H9 (cell line): Measurements from ENCODE around the gene EPS8L3. TPM values are rescaled to one million over a fixed set of nuclear protein-coding genes. Genes with fewer than 3 reads are reported as not detected.

Source experiments
- DNase-seq: peaks from one replicate; pipeline ENCODE4 v3.0.0-alpha.2; 2017
- H2AFZ ChIP-seq: one replicate; pipeline ENCODE4 v1.6.1; 2013; ENCODE audit warnings: mild to moderate bottlenecking, low read length, control low read depth, moderate library complexity
- H2AK5ac ChIP-seq: 2 replicates; pipeline ENCODE4 v1.6.1; 2013; ENCODE audit warnings: low read length, control low read depth, mixed read lengths; ENCODE audit not compliant: insufficient read length
- H2BK120ac ChIP-seq: one replicate; pipeline ENCODE4 v1.6.1; 2013; ENCODE audit warnings: low read depth, mild to moderate bottlenecking, low read length, control low read depth, inconsistent platforms; ENCODE audit not compliant: poor library complexity, severe bottlenecking
- H2BK12ac ChIP-seq: 2 replicates; pipeline ENCODE4 v1.6.1; 2013; ENCODE audit warnings: low read length, control low read depth, mixed read lengths, low read depth; ENCODE audit not compliant: insufficient read length
- H2BK15ac ChIP-seq: 2 replicates; pipeline ENCODE4 v1.6.1; 2013; ENCODE audit warnings: low read depth, low read length, control low read depth
- H2BK20ac ChIP-seq: one replicate; pipeline ENCODE4 v1.6.1; 2013; ENCODE audit warnings: low read depth, mild to moderate bottlenecking, low read length, control low read depth, inconsistent platforms; ENCODE audit not compliant: poor library complexity, severe bottlenecking
- H2BK5ac ChIP-seq: 2 replicates; pipeline ENCODE4 v1.6.1; 2013; ENCODE audit warnings: low read length, control low read depth, mixed read lengths; ENCODE audit not compliant: insufficient read length
- H3K14ac ChIP-seq: 2 replicates; pipeline ENCODE4 v1.6.1; 2013; ENCODE audit warnings: low read length, control low read depth; ENCODE audit not compliant: insufficient read depth
- H3K18ac ChIP-seq: 2 replicates; pipeline ENCODE4 v1.6.1; 2013; ENCODE audit warnings: low read depth, mild to moderate bottlenecking, mixed read lengths, low read length, control low read depth; ENCODE audit not compliant: insufficient read length
- H3K23ac ChIP-seq: 2 replicates; pipeline ENCODE4 v1.6.1; 2013; ENCODE audit warnings: low read length, control low read depth, mixed read lengths, low read depth; ENCODE audit not compliant: insufficient read length
- H3K23me2 ChIP-seq: 2 replicates; pipeline ENCODE4 v1.6.1; 2013; ENCODE audit warnings: low read depth, mild to moderate bottlenecking, mixed read lengths, low read length, control low read depth; ENCODE audit not compliant: insufficient read length, poor library complexity, severe bottlenecking
- H3K27ac ChIP-seq: 2 replicates; pipeline ENCODE4 v1.5.1; 2013; ENCODE audit warnings: low read length, control low read depth, mixed read lengths, low read depth; ENCODE audit not compliant: insufficient read length
- H3K27me3 ChIP-seq: 2 replicates; pipeline ENCODE4 v1.6.1; 2013; ENCODE audit warnings: low read length, control low read depth, inconsistent platforms; ENCODE audit not compliant: insufficient read depth
- H3K4ac ChIP-seq: 2 replicates; pipeline ENCODE4 v1.6.1; 2013; ENCODE audit warnings: low read depth, mild to moderate bottlenecking, control low read depth, inconsistent platforms, low read length, moderate library complexity
- H3K4me1 ChIP-seq: 2 replicates; pipeline ENCODE4 v1.6.1; 2013; ENCODE audit warnings: low read length, control low read depth, inconsistent platforms; ENCODE audit not compliant: insufficient read depth
- H3K4me2 ChIP-seq: 2 replicates; pipeline ENCODE4 v1.6.1; 2013; ENCODE audit warnings: low read length, control low read depth, mixed read lengths; ENCODE audit not compliant: insufficient read length, insufficient read depth
- H3K56ac ChIP-seq: 2 replicates; pipeline ENCODE4 v1.6.1; 2013; ENCODE audit warnings: low read depth, mild to moderate bottlenecking, mixed read lengths, low read length, control low read depth; ENCODE audit not compliant: insufficient read length
- H3K79me1 ChIP-seq: 2 replicates; pipeline ENCODE4 v1.6.1; 2013; ENCODE audit warnings: low read depth, mild to moderate bottlenecking, moderate library complexity, low read length, control low read depth, inconsistent platforms; ENCODE audit not compliant: insufficient read depth, poor library complexity, severe bottlenecking
- H3K79me2 ChIP-seq: 2 replicates; pipeline ENCODE4 v1.6.1; 2013; ENCODE audit warnings: low read length, control low read depth, inconsistent platforms; ENCODE audit not compliant: insufficient read depth
- H3K9ac ChIP-seq: 2 replicates; pipeline ENCODE4 v1.6.1; 2013; ENCODE audit warnings: low read length, control low read depth, mixed read lengths; ENCODE audit not compliant: insufficient read length; ENCODE audit errors: extremely low read depth
- H3K9me3 ChIP-seq: one replicate; pipeline ENCODE4 v1.6.1; 2013; ENCODE audit warnings: low read depth, low read length, inconsistent platforms; ENCODE audit not compliant: control insufficient read depth
- H3T11ph ChIP-seq: one replicate; pipeline ENCODE4 v1.6.1; 2013; ENCODE audit warnings: mild to moderate bottlenecking, low read length, control low read depth, inconsistent platforms
- H4K20me1 ChIP-seq: one replicate; pipeline ENCODE4 v1.6.1; 2013; ENCODE audit not compliant: control insufficient read depth, insufficient read length, insufficient read depth
- H4K5ac ChIP-seq: 2 replicates; pipeline ENCODE4 v1.6.1; 2013; ENCODE audit warnings: low read depth, mild to moderate bottlenecking, mixed read lengths, low read length, control low read depth; ENCODE audit not compliant: insufficient read length
- H4K8ac ChIP-seq: replicated peaks from 2 replicates; pipeline ENCODE4 v1.6.1; 2013; ENCODE audit warnings: low read length, control low read depth, mixed read lengths, low read depth; ENCODE audit not compliant: insufficient read length
- H4K91ac ChIP-seq: 2 replicates; pipeline ENCODE4 v1.6.1; 2013; ENCODE audit warnings: low read depth, mild to moderate bottlenecking, moderate library complexity, mixed read lengths, low read length, control low read depth; ENCODE audit not compliant: insufficient read length
- H3K27ac Mint-ChIP-seq, 3 experiments: 2 replicates in 2 of 3; 3 replicates in 1 of 3; pipeline ENCODE4 v1.8.0; 2020 to 2021; ENCODE audit warnings: mixed read lengths in 3 of 3, mild to moderate bottlenecking in 1 of 3, moderate library complexity in 1 of 3
- H3K27me3 Mint-ChIP-seq: 2 replicates; pipeline ENCODE4 v1.8.0; 2021; ENCODE audit warnings: low read depth, mild to moderate bottlenecking, moderate library complexity, mixed read lengths
- H3K36me3 Mint-ChIP-seq, 3 experiments: 2 replicates in 2 of 3; 3 replicates in 1 of 3; pipeline ENCODE4 v1.8.0; 2020 to 2021; ENCODE audit warnings: low read depth in 3 of 3, mixed read lengths in 3 of 3; ENCODE audit not compliant: insufficient read depth in 1 of 3
- H3K4me1 Mint-ChIP-seq, 2 experiments: 2 replicates each; pipeline ENCODE4 v1.8.0; 2020; ENCODE audit warnings: mixed read lengths in 2 of 2
- H3K4me3 Mint-ChIP-seq, 2 experiments: 2 replicates in 1 of 2; 3 replicates in 1 of 2; pipeline ENCODE4 v1.8.0; 2020 to 2021; ENCODE audit warnings: mild to moderate bottlenecking in 2 of 2, mixed read lengths in 2 of 2, moderate library complexity in 1 of 2
- H3K9me3 Mint-ChIP-seq, 2 experiments: 2 replicates in 1 of 2; 3 replicates in 1 of 2; pipeline ENCODE4 v1.8.0; 2020; ENCODE audit warnings: mild to moderate bottlenecking in 2 of 2, mixed read lengths in 2 of 2, moderate library complexity in 1 of 2
- WGBS: extraction: QIAGEN DNeasy Blood & Tissue Kit; methylation state at CpG from one replicate; pipeline ENCODE4 v1.1.7; 2013; ENCODE audit warnings: missing lambda C conversion rate, low lambda C conversion rate, mixed read lengths; ENCODE audit not compliant: insufficient read length; ENCODE audit errors: extremely low coverage; 5-methylcytosine and 5-hydroxymethylcytosine counted together
- total RNA-seq: library from RNA; stranded (reverse); gene quantifications from 2 replicates; pipeline ENCODE4 v1.2.1, GENCODE V29; 2021
- TF ChIP-seq, protein P1 (sequence below): fragments of 200-600 bp; sonication (generic); conservative IDR thresholded peaks from 3 replicates; pipeline ENCODE4 v1.8.0; 2021; ENCODE audit warnings: antibody characterized with exemption, mild to moderate bottlenecking

The EPS8L3 gene
- total RNA-seq, 1 experiment from 2014 or later = not detected

DNA sequence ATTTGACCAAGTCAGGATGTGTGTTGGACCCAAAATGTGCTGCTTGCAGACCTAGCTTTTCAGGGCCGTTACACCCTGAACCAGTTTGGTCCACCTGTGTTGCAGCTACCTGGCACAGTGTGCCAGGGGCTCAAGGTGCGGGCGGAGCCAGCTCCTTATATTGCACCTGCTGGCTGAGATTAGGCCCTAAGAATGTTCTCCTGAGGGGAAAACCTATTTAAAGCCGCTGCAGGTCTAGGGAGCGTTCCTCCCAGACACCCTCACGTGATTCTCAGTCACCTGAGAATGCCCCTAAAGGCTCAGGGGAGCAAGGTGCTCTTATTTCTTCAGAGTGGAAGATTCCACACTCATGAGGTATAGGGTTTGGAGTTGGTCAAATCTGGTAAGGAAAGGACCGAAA, 34.9 kb downstream of the EPS8L3 start:
- no peak overlapping the region for H3K23ac ChIP-seq
- no peak for DNase-seq
- TF ChIP-seq, protein P1, sequence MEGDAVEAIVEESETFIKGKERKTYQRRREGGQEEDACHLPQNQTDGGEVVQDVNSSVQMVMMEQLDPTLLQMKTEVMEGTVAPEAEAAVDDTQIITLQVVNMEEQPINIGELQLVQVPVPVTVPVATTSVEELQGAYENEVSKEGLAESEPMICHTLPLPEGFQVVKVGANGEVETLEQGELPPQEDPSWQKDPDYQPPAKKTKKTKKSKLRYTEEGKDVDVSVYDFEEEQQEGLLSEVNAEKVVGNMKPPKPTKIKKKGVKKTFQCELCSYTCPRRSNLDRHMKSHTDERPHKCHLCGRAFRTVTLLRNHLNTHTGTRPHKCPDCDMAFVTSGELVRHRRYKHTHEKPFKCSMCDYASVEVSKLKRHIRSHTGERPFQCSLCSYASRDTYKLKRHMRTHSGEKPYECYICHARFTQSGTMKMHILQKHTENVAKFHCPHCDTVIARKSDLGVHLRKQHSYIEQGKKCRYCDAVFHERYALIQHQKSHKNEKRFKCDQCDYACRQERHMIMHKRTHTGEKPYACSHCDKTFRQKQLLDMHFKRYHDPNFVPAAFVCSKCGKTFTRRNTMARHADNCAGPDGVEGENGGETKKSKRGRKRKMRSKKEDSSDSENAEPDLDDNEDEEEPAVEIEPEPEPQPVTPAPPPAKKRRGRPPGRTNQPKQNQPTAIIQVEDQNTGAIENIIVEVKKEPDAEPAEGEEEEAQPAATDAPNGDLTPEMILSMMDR = no peak
- peaks cover 9 to 22% of the 10 kb centered on the region in 2 experiments; a peak in 3 of 4 replicates for H3K4me1 Mint-ChIP-seq
- no peak overlapping the region for H4K91ac ChIP-seq
- H4K20me1 ChIP-seq = no peaks in the 10 kb centered on the region
- H3K4me3 Mint-ChIP-seq = no peak overlapping the region
- no CpG with 5 or more reads among the region's 7 CpGs for WGBS
- H3K79me1 ChIP-seq = no peaks in the 10 kb centered on the region
- no peak overlapping the region for H2BK15ac ChIP-seq
- no peak overlapping the region for H2BK5ac ChIP-seq
- H3K27me3 ChIP-seq = no peaks in the 10 kb centered on the region
- no peaks in the 10 kb centered on the region for H3K79me2 ChIP-seq
- H2AFZ ChIP-seq = no peak overlapping the region
- H2AK5ac ChIP-seq = no peak overlapping the region
- peaks cover 0 to 5% (median 4%) of the 10 kb centered on the region in 3 experiments; a peak in 4 of 7 replicates for H3K36me3 Mint-ChIP-seq
- no peak overlapping the region for H2BK20ac ChIP-seq
- H3K23me2 ChIP-seq = no peaks in the 10 kb centered on the region
- no peaks in the 10 kb centered on the region for H3K4me1 ChIP-seq
- no peak overlapping the region for H4K8ac ChIP-seq
- no peak overlapping the region for H3K14ac ChIP-seq
- peaks cover 26% of the 10 kb centered on the region for H3K27me3 Mint-ChIP-seq
- H3K4ac ChIP-seq = no peak overlapping the region
- no peak overlapping the region for H3T11ph ChIP-seq
- H3K9me3 Mint-ChIP-seq = peaks cover 13 to 17% of the 10 kb centered on the region in 2 experiments
- no peak overlapping the region for H4K5ac ChIP-seq
- H3K56ac ChIP-seq = no peak overlapping the region
- H2BK12ac ChIP-seq = no peak overlapping the region
- H3K4me2 ChIP-seq = no peak overlapping the region
- H3K18ac ChIP-seq = no peak overlapping the region
- H3K27ac ChIP-seq = no peak overlapping the region
- H3K27ac Mint-ChIP-seq = no peak overlapping the region
- H3K9me3 ChIP-seq = peaks cover 11% of the 10 kb centered on the region
- no peak overlapping the region for H3K9ac ChIP-seq
- H2BK120ac ChIP-seq = no peak overlapping the region
